Stimulated activated naive CD4-positive, alpha-beta T cell treated with Interleukin-2 at 50 U/mL for 16 hours (primary cell): ENCODE results near the gene USP1.

Source experiments
- DNase-seq: peaks from one replicate; lab custom pipeline; 2025; lab: John Stamatoyannopoulos, UW

USP1 gene

GRCh38 chr1:62493656-62494055 is 56.8 kb downstream of the USP1 start:
- DNase-seq = no peak

GRCh38 chr1:62494137-62494536 is 57.3 kb downstream of the USP1 start:
- no peak for DNase-seq

GRCh38 chr1:62500210-62500609 is 63.4 kb downstream of the USP1 start:
- DNase-seq = no peak
